HG02763 (cell line): Measurements from ENCODE around the gene GZMM.
"Not testable (repeated sequence)": the region's sequence is repeated elsewhere in the genome, so short reads cannot be mapped to it uniquely, and the experiment has no call there.

Experiments used
- ATAC-seq: cut with Tn5 transposase; IDR thresholded peaks from one replicate; pipeline ENCODE4 v1.9.1; 2021; ENCODE audit warnings: mild to moderate bottlenecking, moderate library complexity; ENCODE audit not compliant: unreplicated experiment

The GZMM gene

DNA sequence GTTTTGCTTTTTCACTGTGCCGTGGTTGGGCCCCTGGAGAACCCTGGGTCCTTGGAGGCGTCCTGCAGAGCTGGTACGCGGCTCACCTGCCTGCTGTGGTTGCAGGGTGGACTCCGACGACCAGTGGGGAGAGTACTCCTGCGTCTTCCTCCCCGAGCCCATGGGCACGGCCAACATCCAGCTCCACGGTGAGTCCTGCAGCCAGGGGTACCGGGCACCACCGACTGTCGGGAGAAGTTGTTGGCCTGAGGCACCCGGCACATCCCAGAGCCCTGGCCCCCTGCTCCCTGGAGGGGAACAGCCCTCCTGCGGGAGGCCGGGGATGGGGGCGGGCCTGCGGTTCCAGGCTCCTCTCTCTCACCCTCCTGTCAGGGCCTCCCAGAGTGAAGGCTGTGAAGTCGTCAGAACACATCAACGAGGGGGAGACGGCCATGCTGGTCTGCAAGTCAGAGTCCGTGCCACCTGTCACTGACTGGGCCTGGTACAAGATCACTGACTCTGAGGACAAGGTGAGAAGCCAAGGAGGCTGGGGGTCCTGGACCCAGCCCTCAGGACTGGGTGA is 36.5 kb downstream of the GZMM start:
- no peak for ATAC-seq

DNA sequence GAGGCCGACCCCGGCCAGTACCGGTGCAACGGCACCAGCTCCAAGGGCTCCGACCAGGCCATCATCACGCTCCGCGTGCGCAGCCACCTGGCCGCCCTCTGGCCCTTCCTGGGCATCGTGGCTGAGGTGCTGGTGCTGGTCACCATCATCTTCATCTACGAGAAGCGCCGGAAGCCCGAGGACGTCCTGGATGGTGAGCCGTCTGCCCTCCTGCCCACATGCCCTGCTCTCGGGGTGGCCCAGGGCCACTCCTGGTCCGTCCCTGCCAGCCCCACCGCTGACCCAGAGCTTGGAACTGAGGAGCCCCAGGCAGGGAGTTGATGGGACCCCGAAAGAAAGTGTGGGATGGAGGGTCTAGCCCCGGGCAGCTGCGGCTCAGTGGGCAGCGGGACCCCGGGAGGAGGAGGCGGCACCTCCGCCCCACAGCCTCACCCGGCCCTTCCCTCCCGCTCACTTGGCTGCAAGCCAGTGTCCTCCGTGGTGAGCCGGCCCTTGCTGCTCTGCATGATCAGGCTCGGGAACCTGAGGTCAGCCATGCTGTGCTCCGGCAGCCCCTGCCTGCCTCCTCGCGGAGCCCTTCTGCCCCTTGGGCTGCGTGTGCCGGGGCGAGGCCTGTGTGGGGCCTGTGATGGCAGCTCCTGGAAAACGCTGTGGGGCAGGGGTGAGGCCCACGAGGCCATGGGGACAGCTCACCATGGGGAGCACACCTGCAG is 37.7 kb downstream of the GZMM start:
- no peak for ATAC-seq

DNA sequence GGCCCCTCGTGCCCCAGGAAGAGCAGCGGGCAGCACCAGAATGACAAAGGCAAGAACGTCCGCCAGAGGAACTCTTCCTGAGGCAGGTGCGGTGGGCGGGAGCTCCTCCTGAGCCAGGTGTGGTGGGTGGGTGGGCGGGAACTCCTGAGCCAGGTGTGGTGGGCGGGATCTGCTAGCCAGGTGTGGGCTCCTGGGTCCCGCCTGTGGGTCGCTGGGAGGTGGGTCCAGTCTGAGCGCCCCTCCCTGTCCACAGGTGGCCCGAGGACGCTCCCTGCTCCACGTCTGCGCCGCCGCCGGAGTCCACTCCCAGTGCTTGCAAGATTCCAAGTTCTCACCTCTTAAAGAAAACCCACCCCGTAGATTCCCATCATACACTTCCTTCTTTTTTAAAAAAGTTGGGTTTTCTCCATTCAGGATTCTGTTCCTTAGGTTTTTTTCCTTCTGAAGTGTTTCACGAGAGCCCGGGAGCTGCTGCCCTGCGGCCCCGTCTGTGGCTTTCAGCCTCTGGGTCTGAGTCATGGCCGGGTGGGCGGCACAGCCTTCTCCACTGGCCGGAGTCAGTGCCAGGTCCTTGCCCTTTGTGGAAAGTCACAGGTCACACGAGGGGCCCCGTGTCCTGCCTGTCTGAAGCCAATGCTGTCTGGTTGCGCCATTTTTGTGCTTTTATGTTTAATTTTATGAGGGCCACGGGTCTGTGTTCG is 38.8 kb downstream of the GZMM start:
- ATAC-seq: no peak

DNA sequence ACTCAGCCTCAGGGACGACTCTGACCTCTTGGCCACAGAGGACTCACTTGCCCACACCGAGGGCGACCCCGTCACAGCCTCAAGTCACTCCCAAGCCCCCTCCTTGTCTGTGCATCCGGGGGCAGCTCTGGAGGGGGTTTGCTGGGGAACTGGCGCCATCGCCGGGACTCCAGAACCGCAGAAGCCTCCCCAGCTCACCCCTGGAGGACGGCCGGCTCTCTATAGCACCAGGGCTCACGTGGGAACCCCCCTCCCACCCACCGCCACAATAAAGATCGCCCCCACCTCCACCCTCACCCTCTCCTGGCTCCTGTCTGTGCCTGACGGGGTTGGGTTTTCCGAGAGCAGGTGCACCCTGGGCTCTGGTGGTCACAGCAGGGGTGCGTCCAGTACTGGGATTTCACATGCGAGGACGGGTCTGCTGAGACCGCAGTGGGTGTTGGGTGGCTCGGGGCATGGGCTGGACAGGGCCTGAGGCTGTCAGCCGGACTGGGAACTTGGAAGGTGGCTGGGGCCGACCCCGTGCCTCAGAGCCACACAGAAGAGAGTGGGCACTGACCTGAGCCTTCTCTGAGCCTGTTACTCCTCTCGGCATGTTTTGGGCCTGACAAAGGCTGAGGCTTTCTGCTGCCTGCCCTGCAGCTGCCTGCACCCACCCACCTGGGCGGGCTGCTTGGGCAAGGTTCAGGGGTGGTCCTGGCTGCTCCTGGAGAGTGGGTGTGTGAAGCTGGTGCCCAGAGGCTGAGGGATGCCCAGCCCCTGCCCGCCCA is 39.5 kb downstream of the GZMM start:
- ATAC-seq: no peak

DNA sequence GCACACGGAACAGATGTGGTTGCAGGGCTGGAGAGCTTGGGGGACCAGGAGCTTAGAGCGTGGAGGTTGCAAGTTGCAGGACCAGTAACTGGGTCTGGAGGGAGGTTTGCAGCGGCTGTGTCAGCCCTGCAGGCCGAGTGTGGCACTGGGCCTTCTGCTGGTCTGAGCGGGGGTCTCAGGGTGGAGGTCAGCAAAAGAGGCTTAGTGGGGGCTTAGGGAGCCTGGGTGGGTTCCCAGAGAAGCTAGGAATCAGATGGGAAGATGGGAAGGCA is 40.1 kb downstream of the GZMM start:
- ATAC-seq: no peak

DNA sequence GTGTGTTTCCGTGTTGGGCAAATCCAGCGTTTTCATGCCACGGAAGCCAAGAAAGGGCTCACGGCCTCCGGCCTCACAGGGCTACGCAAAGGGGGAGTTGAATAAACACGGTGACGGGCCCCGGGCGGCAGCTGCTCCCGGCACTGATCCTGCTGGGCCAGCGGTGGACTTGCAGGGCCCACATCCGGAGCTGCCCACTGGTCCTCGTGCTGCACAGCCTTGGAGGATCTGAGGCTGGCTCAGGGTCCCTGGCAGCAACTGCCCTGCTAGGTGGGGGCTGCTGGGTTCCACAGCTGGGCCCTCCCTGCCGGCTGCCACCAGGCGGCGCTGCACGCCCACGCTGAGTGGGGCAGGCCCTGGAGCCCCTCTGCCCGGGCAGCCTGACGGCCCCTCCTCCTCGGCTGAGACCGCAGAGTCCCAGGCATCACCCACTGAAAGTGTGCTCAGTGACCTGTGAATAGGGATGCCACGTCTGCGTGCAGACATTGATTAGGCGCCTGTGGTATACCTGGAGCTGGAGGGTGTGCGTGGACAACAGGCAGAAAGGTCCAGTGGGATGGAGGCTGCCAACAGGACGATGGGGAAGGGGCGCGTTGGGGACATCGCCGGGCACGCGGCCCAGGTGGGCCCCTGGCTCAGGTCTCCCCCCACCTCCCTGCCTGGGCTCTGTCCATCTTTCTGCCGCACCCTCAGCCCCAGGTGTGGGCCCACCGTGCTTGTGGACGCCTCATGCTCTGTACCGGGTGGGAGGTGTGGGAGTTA is 40.6 kb downstream of the GZMM start:
- ATAC-seq: no peak

DNA sequence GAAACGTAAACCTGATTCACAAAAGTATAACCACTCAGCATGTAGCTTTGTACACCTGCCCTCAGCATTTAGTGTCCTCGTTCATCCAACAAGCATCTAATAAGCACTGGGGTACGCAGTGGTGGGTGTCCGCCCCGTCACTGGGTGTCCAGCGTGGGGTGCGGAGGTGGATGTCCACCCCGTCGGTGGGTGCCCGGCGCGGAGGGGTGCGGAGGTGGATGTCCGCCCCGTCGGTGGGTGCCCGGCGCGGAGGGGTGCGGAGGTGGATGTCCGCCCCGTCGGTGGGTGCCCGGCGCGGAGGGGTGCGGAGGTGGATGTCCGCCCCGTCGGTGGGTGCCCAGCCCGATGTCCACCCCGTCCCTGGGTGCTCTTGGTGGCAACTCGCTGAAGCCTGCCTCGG is 41.3 kb downstream of the GZMM start:
- not testable (repeated sequence) for ATAC-seq

DNA sequence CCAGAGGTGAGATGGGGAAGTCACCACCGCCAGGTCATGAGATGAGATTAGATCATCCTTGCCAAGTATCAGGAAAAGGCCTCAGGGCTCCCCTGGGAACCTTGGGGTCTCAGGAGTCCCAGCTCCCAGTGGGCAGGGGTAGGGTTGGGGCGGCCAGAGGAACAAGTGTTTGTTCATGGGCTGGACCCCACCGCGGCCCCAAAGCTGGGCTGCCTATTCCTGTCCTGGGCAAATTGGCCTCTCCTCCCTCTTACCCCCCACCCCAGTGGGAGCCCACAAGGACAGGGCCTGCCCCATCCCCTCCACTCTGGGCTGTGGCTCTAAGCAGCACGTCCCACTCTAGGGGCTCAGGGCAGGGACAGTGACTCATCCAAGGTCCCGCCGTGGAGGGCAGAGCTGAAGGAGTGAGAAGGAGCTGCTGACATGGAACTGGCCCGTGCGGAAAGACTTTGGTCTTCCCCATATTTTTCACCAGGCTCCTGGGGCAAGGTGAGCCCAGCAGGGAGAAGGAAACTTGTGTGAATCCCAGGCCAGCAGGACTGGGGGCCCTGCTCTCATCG is 41.8 kb downstream of the GZMM start:
- no peak for ATAC-seq

DNA sequence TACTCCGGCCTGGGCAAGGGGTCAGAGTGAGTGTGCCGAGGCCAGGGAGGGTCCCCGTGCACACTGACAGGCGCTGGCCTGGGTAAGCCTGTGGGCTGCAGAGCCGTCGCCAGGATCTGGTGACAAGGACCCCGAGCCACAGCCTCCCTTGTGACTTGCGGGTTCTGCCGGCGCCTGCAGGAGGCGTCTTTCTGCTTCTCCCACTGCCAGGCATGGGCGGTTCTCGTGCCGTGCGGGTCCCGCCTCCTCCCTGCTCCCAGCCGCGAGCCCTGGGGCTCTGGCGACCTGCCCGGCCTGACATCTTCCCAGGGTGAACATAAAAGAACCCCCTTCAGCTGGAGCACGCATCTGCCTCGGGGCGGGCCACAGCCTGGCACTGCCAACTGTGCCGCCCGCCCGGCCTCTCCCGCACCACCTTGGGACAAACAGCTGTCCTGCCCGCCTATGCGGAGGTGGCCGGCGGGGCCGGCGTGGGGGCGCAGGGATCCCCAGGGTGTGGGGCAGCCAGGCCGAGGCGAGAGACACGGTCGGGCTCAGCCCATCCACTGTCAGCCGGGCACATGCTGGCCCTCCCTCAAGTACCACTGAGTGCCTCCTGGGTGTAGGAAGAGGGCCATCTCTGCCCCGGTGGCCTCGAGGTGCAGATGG is 44.4 kb downstream of the GZMM start:
- no peak for ATAC-seq

DNA sequence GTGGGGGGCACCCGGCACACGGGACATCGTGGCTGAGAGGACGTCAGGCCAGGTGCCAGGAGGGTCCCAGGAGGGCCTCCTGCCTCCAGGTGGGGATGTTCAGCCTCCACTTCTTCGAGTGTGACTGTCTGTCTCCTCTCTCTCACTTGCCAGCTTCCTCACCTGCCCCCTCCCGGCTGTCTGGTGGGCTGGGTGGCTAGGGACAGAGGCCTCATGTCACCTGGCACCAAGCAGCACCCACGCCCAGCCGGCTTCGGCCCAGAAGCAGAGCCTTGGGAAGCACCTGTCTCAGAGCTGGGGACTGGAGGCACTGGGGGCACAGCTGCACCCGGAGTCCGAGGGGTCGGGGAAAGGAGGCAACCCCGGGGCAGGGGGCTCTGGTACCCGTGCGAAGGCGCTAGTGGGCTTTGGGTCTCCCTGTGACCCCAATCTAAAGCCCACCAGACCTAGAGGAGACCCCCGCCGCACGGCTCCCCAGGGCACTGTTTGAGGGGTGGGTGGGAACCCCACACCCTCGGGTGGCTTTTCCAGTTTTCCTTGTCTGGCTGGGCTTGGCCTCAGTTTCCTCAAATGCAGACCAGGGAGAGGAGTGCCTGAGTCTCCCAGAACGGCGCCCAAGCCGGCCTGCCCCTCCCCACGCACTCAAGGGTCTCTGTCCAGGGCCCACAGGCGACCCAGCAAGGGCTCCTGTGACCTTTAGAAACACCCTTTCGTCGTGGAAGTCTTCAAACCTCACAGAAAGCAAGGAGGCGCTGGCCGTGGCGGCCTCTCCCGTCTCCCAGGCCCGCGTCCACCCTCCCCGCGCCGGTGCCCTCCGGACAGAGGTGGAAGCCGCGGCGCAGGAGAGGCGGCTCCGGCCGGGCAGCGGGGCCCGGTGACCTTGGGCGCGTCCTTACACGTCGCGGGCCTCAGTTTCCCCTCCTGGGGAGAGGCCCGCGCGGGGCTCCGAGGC is 45.2 kb downstream of the GZMM start:
- ATAC-seq: no peak

DNA sequence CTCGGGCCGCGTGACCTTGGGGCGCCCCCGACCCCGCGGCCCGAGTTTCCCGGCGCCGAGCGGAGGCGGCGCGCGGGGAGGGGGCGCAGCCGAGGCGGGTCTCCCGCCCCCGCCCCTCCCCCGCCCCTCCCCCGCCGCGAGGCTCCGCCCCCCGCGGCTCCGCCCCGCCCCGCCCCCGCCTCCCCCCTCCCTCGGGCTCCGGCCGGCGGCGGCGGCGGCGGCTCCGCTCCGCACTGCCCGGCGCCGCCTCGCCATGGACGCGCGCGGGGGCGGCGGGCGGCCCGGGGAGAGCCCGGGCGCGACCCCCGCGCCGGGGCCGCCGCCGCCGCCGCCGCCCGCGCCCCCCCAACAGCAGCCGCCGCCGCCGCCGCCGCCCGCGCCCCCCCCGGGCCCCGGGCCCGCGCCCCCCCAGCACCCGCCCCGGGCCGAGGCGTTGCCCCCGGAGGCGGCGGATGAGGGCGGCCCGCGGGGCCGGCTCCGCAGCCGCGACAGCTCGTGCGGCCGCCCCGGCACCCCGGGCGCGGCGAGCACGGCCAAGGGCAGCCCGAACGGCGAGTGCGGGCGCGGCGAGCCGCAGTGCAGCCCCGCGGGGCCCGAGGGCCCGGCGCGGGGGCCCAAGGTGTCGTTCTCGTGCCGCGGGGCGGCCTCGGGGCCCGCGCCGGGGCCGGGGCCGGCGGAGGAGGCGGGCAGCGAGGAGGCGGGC is 46.0 kb downstream of the GZMM start, which contains the start of gene HCN2:
Gene HCN2 (plus strand): TSS at position 189 of the 703 bp plus-strand sequence. CDS start 65 bp downstream, at position 254.
- no peak for ATAC-seq

DNA sequence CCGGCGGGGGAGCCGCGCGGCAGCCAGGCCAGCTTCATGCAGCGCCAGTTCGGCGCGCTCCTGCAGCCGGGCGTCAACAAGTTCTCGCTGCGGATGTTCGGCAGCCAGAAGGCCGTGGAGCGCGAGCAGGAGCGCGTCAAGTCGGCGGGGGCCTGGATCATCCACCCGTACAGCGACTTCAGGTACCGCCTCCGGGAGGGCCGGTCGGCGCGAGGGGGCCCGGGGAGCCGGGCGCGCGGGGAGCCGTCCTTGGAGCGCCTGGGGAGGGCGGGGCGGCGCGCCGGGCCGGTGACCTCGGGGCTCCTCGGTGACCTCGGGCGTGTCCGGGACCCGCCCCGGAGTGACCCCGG is 46.5 kb downstream of the GZMM start:
- no peak for ATAC-seq

DNA sequence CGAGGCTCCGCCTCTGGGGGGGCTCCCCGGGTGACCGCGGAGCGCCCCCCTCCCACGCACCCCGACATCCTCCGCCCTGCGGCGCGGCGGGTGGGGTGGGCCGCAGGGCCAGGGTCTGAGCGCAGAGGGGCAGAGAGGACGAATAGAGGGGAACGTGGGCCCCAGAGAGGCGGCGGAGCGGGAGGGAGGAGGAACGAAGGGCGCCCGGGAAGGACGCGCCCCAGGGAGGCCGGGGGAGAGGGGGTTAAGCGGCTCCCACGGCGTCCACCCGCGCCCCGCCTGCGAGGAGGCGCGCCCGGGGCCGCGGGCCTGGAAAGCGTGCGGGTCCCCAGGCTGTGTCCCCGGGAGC is 46.9 kb downstream of the GZMM start:
- no peak for ATAC-seq

DNA sequence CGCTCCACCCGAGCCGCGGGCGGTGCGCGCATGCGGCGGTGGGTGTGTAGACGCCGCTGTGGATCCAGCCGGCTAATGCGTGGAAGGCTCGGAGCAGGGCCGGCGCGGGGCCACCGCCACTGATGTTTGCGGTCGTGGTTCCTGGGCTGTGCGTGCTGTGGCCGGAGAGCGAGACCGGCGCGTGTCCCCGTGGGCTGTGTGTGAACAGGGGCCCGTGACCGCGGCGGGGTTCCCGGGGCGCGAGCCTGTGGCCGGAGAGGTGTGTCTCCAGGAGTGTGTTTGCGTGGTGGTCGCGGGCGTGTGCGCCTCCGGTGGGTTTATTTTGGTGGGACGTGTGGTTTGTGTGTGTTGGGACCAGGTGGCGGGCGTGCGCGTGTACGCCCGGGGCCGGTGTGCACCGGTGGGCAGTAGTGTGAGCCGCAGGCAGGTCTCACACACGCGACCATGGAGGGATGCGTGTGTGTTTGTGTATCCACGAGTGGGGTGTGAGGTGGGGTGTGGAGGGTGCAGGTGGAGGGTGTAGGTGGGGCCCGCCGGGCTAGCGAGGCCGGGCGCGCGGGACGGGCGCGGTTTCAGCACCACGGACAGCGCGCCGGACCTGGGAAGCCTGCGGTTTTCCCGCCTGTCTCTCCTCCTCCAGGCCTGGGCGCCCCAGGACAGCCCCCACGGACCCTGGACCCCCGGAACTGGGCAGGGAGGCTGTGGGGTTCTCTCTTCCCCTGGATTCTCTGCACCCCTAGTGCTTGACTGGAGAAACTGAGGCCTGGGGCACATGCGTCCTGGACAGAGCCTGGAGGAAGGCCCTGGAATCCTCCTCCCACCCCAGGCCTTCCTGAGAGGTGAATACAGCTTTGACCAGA is 47.5 kb downstream of the GZMM start:
- no peak for ATAC-seq

DNA sequence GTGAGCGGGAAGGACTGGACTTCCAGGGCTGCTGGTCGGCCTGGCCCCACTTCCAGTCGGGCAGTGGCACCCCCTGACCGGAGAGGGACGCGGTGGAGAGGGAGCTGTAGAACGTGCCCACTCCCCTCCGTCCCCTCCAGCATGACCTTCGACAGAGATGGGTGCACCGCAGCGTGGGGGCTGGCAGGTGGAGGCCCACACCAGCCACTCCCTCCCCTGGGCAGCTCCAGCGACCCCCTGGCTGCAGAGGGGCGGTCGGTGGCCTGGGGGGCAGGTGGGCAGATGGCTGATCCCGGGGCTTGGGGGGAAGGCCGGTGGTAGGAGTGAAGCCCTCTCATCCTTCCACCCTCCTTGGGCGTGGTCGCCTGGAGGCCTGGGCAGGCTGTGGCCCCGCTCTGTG is 48.2 kb downstream of the GZMM start:
- no peak for ATAC-seq

DNA sequence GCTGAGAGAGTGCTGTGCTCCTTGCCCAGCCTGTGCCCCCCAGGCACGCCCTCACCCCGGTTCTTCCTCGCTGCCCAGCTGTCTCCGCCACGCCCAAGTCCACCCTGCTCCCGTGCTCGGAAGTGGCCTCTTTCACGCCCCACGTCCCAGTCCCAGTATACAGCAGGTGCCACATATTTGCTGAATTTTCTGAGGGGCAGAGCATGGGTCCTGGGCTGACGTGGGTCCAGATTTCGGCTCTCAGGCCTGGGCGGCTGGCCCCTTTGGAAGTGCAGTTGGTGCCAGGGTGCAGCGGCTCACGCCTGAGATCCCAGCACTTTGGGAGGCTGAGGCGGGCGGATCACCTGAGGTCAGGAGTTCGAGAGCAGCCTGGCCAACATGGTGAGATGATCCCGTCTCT is 49.2 kb downstream of the GZMM start:
- no peak for ATAC-seq

DNA sequence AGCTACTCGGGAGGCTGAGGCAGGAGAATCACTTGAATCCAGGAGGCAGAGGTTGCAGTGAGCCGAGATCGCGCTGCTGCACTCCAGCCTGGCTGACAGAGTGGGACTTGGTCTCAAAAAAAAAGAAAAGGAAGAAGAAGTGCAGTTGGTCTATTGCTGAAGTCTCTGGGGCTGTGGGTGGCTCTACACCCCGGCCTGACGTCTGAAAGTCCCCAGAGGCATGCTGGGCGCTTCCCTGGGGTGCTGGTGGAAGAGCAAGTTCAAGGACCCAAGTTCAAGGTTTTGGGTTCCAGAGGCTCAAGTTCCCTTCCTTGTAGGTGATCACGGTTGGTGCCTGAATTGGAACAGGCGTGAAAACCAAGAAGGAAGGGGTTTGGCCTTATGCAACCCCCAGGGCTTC is 49.7 kb downstream of the GZMM start:
- no peak for ATAC-seq
